KOPT-K1 (cell line): Measurements from ENCODE around the gene AP3B2.
"Not testable (repeated sequence)": the region's sequence is repeated elsewhere in the genome, so short reads cannot be mapped to it uniquely, and the experiment has no call there.

Experiments
- H3K27ac ChIP-seq: fragments of 200-600 bp; sonication (generic); 2 replicates; pipeline ENCODE4 v1.5.1; 2016; ENCODE audit warnings: antibody characterized with exemption, mild to moderate bottlenecking, low read depth, low read length; ENCODE audit not compliant: poor library complexity, severe bottlenecking
- H3K36me3 ChIP-seq: fragments of 200-600 bp; sonication (generic); 2 replicates; pipeline ENCODE4 v1.5.1; 2017; ENCODE audit warnings: antibody characterized with exemption, mild to moderate bottlenecking, low read length, moderate library complexity; ENCODE audit not compliant: insufficient read depth
- H3K9me3 ChIP-seq: fragments of 200-600 bp; sonication (generic); 2 replicates; pipeline ENCODE4 v1.5.1; 2017; ENCODE audit warnings: antibody characterized with exemption, low read length, mild to moderate bottlenecking; ENCODE audit not compliant: insufficient read depth, poor library complexity, severe bottlenecking

The AP3B2 gene

DNA sequence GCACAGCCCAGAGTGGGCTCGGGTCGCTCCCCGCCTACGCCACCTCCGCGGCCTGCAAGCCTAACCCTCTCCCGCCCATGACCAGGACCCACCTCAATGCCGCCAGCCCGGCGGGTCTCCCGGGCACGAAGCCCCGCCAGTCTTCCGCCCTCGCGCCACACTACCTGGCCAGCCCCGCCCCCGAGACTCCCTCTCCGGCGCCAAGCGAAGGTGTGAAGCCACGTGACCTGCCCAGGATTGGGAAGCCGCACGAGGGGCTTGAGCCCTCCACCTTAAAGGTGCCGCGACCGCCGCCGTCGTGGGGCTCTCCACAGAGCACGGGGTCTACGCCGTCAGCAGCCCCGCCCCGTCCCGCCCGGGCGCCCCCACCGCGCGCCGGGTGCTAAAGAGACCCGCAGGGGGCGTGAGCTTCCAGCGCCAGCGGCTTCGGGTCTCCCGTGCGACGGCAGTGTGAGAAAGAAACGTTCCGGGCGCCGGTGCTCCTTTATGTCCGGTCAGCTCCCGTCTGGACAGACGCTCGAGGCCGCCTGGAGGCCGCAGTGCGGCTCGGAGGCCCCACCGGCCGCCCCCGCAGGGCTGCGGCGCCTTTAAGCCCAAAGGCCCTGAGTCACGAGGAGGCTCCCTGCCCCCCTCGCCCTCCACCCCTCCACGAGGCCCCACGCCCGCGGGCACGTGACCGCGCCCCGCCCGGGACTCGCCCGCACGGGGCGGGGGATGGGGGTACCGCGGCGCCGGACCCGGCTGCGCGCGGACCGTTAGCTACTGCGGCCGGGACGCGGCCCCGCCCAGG, 62.4 kb downstream of the AP3B2 start, which contains the start of gene CPEB1:
CPEB1 (minus strand) TSS at position 319 of the 790 bp plus-strand sequence. CDS start 18,904 bp downstream, outside the sequence.
- no peak within 1 kb of the TSS for H3K27ac ChIP-seq
- no peaks in the 10 kb centered on the region for H3K36me3 ChIP-seq

DNA sequence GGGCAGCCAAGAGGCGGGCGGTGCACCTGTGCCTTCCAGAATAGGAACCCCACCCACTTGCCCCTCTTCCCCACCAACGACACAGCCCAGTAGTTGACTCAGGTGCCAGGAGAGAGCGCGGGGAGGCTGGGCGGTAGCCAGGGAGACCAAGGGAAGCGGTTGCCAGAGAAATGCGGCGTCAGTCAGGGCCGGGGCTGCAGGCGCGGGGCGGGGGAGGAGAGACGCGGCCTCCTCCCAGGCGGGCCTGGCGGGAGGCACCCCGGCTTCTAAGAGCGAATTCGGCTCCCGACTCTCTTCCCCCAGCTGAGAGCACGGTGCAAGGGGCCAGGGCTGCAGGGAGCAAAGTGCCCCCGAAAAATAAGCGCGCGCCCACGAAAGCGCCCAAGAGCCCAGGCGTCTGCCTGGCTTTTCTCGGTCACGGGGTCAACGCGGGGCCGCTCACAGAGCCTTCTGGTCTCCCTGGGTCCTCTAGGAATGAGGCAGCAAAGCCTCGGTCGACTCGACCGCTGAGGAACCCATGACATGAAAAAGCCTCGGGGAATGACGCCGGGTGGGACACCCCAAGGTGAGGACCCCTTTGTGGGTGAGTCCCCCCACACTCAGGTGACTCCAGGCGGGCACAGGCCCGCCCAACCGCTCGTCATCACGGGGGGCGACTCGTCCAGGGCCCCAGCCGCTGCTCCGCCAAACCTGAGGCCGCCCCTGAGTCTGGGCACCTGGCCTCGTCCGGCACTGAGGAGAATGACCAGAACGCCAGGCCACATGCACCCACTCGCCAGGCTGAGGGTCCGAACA, 63.2 kb downstream of the AP3B2 start:
- Histone ChIP-seq H3K9me3 (no peaks in the 10 kb centered on the region), H3K36me3 (no peaks in the 10 kb centered on the region), H3K27ac (no peak overlapping the region)

More for the DNA sequence above, 62.4 kb downstream of the AP3B2 start, which contains the start of gene CPEB1:
- H3K9me3 ChIP-seq, result no peaks in the 10 kb centered on the region

- H3K9me3 ChIP-seq, H3K36me3 ChIP-seq, H3K27ac ChIP-seq: not testable (repeated sequence)
These were observed 64.5 kb downstream of the AP3B2 start for GRCh38 chr15:82644967-82645852.

DNA sequence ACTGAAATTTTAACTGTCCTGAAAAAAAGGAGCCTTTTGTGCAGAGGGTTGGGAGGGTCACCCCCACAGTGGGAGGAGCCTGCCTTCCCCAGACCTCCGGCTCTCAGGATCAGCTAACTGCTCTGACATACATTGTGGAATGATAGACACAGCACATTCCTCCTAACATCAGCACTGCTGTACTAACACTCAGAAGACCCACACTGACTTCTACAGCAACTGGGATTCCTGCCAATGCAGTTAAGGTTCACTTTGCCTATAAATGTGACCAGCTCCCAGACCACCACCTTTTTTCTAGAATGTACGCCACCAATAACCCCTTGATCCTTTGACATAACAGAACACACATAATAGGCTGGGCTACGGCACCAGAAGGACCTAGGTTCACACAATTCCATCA, 65.7 kb downstream of the AP3B2 start:
- Histone ChIP-seq H3K36me3 (no peaks in the 10 kb centered on the region), H3K27ac (no peak overlapping the region), H3K9me3 (no peaks in the 10 kb centered on the region)

DNA sequence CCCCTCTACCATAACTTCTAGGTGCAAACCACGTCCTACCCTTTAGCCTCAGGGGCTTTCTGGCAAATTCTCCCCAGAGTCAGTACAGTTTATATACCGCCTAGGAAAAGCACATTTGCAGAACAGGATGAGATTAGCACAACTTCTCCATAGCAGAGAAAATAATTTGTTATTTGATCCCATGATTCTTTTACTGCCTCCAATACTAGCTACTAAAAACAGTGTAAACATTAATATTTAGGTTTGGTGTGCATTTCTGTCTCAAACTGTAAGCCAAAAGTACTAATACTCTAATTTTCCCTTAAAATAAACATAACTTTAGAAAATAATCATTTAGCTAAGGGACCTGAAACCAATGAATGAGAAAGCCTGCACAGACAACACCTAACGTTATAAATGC, 67.0 kb downstream of the AP3B2 start:
- Histone ChIP-seq H3K36me3 (no peaks in the 10 kb centered on the region), H3K27ac (no peak overlapping the region), H3K9me3 (no peaks in the 10 kb centered on the region)

GRCh38 chr15:82641129-82641798, 68.4 kb downstream of the AP3B2 start:
- no peaks in the 10 kb centered on the region for H3K9me3 ChIP-seq
- H3K36me3 ChIP-seq, result no peaks in the 10 kb centered on the region
- no peak overlapping the region for H3K27ac ChIP-seq

DNA sequence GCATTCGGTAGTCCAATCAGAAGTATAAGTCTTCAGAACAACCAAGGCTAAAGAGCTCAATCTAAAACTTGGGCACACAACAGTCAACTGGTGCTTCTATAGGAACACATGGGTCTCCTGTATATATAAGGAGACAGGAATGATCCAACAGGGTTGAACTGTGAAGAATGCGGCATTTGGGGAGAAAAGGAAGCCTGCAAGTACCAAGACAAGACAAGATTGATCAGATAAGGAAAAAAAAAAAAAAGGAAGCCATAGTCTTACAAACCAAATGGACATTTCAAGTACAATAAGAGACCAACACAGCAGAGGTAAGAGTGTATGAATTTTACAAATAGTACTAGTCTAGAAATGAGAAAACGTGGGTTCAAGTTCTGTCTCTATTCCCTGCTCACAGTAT, 69.0 kb downstream of the AP3B2 start:
- Histone ChIP-seq H3K36me3 (no peaks in the 10 kb centered on the region), H3K27ac (no peak overlapping the region), H3K9me3 (no peaks in the 10 kb centered on the region)

- Histone ChIP-seq H3K36me3 (no peaks in the 10 kb centered on the region), H3K27ac (no peak overlapping the region), H3K9me3 (no peaks in the 10 kb centered on the region)
These were observed 73.9 kb downstream of the AP3B2 start for GRCh38 chr15:82635798-82636197.

- no peaks in the 10 kb centered on the region for H3K36me3 ChIP-seq
- H3K27ac ChIP-seq, result no peak overlapping the region
- H3K9me3 ChIP-seq, result no peaks in the 10 kb centered on the region
These were observed 79.6 kb downstream of the AP3B2 start for GRCh38 chr15:82630033-82630432.

DNA sequence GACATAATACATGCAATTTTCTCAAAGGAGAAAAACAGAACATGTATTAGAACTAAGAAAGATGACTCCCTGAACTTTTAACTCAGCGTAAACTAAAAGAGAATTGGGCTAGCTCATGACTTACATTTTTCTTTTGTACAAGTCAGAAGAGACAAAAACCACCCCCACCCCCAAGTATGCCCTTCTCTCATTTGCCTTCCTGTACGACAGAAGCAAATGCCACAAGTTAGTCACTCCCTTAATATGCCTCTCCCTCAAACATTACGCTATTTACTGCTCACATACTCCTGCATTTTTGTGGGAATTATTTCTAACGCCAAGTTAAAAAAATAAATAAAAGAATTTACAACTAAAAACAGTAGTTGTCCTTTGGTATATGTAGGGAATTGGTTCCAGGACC, 84.5 kb downstream of the AP3B2 start:
- Histone ChIP-seq H3K36me3 (no peaks in the 10 kb centered on the region), H3K27ac (no peak overlapping the region), H3K9me3 (no peaks in the 10 kb centered on the region)

- H3K27ac ChIP-seq, result no peak overlapping the region
- H3K9me3 ChIP-seq, result no peaks in the 10 kb centered on the region
- H3K36me3 ChIP-seq, result no peaks in the 10 kb centered on the region
These were observed 85.2 kb downstream of the AP3B2 start for GRCh38 chr15:82624438-82624837.

- no peaks in the 10 kb centered on the region for H3K9me3 ChIP-seq
- no peak overlapping the region for H3K27ac ChIP-seq
- no peaks in the 10 kb centered on the region for H3K36me3 ChIP-seq
These were observed 85.7 kb downstream of the AP3B2 start for GRCh38 chr15:82624008-82624407.

DNA sequence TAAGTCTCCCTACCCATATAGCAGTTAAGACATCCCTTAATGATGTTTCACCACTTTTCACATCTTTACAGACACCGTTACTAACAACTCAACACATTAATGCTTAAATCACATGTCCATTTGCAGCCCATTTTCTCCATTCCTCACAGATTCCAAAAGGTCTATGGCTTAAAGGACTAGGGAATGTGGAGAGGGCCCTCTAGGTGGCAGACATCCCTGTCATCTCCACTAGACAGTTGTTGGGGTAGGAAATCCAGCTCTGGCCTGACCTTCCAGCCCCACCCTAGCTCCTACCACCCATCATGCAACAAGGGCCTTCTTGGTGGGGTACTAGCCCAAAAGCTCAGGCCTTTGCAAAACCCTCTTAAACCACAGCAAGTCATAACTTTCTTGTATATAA, 87.7 kb downstream of the AP3B2 start:
- Histone ChIP-seq H3K9me3 (no peaks in the 10 kb centered on the region), H3K27ac (no peak overlapping the region), H3K36me3 (no peaks in the 10 kb centered on the region)

DNA sequence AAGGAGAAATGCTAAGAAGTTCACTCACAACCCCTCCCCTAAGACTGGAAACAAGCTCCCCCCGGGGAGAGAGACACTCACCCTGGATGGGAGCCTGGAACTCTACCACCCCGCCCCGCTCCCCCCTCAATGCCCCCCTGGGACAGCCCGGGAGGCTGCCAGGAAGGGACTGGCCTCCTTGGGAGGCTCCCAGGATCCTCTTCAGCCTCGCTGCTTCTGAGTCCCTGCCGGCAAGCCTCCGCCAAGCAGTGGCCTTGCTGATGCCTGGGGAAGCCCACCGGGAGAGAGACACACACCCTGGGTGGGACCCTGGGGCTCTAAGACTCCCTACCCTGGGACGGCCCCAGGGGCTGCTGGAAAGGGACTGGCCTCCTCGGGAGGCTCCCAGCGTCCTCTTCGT, 95.9 kb downstream of the AP3B2 start:
- H3K9me3 ChIP-seq, result no peaks in the 10 kb centered on the region
- no peak overlapping the region for H3K27ac ChIP-seq
- H3K36me3 ChIP-seq, result no peaks in the 10 kb centered on the region
